ENCODE results near the gene FBXO21.

The FBXO21 gene

GRCh38 chr12:117162167-117162539 is 28.1 kb downstream of the FBXO21 start:
- no peak for DNase-seq

- DNase-seq = no peak
Measured at GRCh38 chr12:117161460-117162166, 28.7 kb downstream of the FBXO21 start.

DNA sequence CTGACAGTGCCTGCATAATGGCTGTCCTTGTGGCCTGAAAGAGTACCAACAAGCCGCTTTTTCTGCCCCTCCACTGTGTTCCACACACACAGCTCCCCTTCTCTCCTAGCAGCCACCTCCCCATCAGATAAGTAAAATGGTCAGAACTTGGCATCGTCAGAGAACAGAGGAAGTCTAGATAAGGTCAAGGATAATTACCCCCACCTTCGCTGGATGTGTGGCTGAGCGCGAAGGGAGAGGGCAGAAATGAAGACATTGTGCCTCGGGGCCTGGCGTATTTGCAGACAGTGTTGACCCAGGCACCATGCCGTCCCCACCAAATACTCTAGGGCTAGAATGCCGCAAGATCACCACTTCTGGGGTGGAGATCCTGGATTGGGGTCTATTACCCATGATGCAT is 30.6 kb downstream of the FBXO21 start:
- no peak for DNase-seq

DNA sequence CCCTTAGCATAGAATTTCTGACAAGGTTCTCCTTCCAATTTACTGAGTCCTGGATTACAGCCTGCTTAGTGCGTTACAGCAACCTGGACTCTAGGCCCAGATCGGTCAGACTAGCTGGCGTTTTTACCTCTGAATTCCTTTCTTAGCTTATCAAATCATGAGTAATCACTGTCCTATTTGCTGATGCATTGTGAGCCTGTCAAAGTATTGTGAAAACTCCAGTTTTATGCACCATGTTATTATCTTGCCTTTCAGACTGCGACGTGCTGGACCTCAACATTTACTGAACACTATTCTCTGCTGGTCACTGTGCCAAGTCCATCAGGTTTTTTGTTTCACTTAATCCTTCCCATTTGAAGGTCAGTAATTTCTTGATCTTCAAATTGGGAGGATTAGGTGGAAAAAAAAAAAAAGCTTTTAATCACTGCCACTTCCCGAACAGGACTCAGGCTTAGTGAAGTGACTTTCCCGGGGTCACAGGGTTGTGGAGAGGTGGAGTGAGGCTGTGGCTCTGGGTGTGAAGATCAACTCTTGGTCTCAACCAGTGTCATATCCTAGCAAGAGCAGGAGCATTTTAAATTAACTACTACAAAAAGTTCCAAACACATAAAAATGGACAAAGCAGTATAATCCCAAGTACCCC is 31.2 kb downstream of the FBXO21 start:
- no peak for DNase-seq

DNA sequence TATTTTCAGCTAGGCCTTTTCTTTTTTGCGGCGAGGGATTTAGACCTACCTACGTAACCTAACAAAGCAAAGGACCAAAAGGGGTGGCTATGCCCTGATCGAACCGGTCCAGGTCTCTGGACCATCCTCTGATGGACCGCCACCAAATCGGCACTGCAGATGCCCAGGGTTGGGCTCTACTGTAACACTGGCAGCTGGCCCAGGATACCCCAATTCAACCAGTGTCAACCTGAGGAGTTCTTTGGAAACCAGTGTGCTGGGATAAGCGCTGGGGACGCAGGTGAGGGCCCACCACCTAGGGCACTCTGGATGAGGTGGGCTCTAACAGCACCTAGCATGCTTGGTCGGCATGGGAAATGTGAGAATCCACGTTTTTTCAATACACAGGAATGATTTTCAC is 32.2 kb downstream of the FBXO21 start:
- DNase-seq = no peak

GRCh38 chr12:117155278-117156060 is 34.8 kb downstream of the FBXO21 start:
- peak; percentile 17 to 19 for DNase-seq

DNA sequence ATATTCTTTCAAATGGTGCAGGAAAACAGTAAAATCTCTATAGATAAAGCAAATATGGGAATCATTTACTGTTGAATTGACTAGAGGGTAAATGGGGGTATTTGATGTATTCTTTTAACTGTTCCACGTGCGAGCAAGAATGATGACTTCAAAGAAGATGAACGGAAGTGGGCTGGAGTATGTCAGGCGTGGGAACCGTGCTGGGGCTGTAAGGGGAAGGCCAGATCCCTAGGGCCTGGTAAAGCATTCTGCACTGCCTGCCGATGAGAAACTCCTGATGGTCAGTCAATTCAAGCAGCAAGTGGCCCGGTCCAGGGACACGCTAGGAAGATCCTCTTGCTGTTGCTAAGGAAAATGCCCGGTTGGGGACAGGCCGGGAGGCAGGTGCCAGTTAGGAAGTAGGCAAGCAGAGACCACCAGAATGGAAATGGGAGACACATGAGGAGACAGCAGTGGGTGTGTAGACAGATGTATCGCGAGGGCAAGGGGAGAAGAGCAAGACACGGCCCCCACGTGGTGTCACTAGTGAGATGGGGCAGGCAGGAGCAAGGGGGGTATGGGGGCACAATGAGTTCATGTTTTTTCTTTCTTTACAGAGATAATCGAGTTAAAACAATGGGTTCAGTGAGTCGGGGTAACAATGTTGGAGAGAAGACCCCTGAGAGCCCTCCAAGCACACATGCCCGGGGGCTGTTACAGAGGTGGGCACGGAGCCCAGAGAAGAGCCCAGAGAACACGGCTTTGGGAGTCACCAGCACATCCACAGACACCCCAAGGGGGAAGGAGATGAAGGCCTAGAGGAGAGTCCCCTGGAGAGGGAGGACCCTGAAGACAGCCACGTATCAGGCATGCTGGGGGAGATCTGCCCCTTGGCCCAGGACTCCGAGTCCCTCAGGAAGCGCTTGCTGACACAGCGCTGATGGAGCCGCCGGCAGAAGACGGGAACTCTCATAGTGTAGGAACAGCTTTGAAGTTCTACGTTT is 37.2 kb downstream of the FBXO21 start:
- DNase-seq = no peak

- DNase-seq = no peak
Measured at GRCh38 chr12:117151403-117152031, 38.8 kb downstream of the FBXO21 start.

- DNase-seq = no peak
Measured at GRCh38 chr12:117149431-117149830, 40.8 kb downstream of the FBXO21 start.

GRCh38 chr12:117148642-117149041 is 41.6 kb downstream of the FBXO21 start:
- no peak for DNase-seq

DNA sequence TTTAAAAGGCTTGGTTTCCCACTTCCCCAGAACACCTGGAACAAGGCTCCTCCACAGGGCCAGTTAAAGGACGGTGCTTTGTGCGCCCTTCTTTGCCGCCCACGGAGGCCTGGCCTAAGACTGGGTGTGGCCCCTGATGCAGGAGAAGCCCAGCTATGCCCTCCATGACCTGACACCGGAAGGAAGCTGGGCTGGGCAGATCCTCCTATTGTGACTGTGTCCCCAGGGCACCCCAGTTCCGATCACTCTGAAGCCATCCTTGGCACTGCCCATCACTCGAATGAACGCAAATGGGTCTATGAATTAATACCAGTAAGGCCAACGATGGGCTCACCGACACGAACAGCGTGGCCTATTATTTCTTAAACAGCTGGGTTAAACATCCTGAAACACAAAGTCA is 42.6 kb downstream of the FBXO21 start:
- DNase-seq = no peak

- DNase-seq = no peak
Measured at GRCh38 chr12:117145597-117146154, 44.6 kb downstream of the FBXO21 start.

DNA sequence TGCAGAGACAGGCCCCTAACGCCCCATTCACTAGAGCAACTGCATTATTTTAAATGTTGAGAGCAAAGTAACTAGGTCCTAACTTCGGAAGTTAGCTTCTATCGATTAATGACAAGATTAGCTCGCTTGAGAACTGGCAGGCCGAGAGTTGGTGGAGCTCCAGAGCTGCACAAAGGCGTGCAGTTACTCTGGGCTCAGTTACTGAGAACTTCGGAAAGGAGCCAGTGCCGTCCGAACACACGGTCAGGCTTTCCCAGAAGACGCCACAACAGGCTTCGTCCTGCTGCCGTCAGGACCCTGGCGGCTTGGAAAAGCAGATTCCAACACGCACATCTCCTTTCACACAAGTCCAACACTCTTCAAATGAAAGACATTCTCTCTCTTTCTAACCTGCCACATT is 45.7 kb downstream of the FBXO21 start:
- DNase-seq = no peak

GRCh38 chr12:117143008-117143532 is 47.2 kb downstream of the FBXO21 start:
- no peak for DNase-seq

GRCh38 chr12:117142094-117142493 is 48.2 kb downstream of the FBXO21 start:
- DNase-seq = no peak

DNA sequence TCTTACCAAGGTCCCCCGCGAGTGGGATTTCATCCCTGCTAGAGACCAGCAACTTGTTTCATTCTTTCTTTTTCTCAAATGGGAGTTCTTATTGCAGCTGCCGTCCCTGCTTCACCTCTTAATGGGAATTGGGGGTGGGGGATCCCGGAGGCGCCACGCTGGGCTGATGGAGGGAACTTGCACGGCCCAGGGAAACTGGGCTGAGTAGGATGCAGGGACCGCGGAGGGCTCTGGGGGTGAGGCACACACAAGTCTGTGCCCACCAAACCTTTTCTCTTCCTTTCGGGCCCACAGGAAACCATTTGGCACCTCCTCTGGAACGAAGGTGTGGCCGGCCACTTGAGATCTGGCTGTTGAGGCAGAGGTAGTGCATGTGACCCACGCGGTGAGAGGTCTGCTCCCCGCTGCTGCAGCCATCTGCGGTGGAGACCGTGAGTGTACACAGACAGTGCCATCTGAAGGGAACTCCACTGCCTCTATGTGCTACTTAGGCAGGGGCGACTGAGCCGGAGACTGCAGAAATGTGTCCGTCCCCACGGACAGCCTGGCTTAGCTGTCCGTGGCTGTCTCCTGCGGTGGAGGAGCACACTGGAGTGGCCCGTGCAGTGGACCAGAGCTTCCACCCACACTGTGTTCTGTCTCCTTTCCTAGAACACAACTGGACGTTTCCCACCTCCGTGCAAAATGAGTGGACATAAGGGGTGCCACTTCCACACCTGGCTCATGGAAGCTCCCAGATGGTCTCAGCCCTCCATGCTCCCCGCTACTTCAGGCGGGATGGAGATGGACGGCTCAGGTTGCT is 49.0 kb downstream of the FBXO21 start:
- DNase-seq = no peak

- DNase-seq = no peak
Measured at GRCh38 chr12:117140397-117141096, 49.7 kb downstream of the FBXO21 start.

DNA sequence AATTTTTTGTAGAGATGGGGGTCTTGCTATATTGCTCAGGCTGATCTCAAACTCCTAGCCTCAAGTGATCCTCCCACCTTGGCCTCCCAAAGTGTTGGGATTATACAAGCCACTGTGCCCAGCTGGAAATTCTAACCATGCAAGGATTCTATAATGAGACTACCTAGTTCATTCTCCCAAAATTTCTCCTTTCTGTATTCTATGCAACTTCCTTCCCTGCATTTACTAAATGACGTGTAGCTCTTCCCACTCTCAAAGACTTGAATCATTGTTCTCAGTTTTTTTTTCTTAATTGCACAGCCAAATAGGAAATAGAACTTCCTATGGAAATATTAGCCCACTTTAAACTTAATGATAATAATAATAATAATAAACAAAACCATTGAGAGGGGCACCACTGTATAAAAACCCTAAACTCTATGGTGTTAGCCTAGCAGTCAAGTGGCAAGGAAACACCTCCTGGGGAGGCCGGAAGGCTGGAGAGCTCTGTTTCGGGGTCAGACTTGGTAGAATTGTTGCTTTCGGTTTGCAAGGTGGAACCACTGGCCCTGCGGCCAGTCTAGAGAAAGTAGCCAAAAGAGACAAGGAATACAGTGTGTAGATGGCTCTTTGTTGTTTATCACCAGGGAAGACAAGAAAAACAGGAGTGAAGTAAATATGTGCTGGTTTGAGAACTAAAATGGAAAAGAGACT is 51.1 kb downstream of the FBXO21 start:
- no peak for DNase-seq

GRCh38 chr12:117134721-117135120 is 55.5 kb downstream of the FBXO21 start:
- DNase-seq = no peak

GRCh38 chr12:117134059-117134458 is 56.2 kb downstream of the FBXO21 start:
- DNase-seq = peak; percentile 55 to 80
